HG02938 (cell line): ENCODE measurements around the gene HLCS.
"Not testable (repeated sequence)": the region's sequence is repeated elsewhere in the genome, so short reads cannot be mapped to it uniquely, and the experiment has no call there.

Experiments used
- ATAC-seq: cut with Tn5 transposase; IDR thresholded peaks from one replicate; pipeline ENCODE4 v1.9.1; 2021; ENCODE audit warnings: mild to moderate bottlenecking, moderate library complexity; ENCODE audit not compliant: unreplicated experiment

The HLCS gene

DNA sequence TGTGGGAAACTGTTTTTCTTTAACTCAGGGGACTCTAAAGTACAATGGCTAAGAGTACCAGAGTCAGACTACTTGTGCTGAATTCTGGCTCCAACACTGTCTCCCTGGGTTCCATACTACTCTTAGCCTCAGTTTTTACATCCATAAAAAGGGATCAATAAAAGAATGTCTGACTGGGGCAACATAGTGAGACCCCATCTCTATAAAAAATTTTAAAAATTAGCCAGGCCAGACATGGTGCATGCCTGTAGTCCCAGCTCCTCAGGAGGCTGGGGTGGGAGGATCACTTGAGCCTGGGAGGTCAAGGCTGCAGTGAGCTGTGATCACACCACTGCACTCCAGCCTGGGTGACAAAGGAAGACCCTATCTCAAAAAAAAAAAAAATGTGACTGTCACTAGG lies 150.4 kb downstream of the HLCS start:
- not testable (repeated sequence) for ATAC-seq

DNA sequence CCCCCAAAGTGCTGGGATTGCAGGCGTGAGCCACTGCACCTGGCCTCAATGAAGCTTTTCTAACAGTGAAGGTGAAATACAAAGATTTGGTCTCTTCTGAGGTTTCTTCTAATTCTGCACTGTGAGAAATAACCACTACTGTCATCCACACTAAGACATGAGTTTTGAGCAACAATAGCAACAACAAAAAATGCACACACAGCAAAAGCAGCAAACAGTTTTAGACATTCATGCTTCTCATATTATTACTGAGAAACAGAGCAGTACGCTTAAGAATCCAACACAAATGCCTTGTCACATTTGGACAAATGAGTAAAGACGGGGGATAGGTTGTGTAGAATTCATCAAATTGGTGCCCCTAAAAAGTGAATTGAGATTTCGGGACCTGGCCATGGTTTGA lies 151.2 kb downstream of the HLCS start:
- ATAC-seq = no peak

DNA sequence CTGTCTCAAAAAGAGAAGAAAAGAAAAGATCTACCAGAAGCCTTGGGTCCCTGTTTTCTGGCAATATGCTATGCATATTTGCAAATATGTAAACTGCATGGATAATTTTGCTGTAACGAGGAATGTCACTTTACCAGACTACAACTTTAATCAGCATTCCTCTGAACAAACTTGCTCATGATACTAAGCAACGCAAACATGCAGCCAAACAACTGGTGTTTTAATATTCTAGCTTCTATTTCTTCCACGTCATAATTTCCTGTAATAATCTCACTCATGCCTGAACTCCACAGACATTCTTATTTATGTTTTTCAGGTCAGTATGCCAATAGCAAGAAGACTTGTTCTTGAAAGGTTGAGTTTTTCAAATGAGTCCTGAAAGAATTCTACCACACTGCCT lies 153.4 kb downstream of the HLCS start:
- no peak for ATAC-seq

DNA sequence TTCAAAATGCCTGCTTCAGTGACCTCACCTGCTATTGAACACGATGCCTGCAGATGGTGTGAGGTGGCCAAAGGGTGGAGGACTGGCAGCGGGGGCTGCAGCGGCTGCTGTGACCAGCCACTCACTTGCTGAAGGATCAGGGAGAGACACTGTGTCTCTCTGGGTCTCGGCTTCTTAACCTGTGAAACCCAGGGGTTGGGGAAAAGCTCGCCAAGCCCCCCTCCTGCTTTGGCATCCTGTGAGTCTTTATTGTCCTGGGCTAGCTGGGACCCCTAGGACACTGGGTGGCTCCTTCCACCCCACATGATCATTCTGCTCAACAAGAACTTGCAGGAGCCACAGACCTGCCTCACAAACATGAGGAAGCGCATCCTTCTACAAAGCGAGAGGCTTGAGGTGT lies 154.7 kb downstream of the HLCS start:
- no peak for ATAC-seq

DNA sequence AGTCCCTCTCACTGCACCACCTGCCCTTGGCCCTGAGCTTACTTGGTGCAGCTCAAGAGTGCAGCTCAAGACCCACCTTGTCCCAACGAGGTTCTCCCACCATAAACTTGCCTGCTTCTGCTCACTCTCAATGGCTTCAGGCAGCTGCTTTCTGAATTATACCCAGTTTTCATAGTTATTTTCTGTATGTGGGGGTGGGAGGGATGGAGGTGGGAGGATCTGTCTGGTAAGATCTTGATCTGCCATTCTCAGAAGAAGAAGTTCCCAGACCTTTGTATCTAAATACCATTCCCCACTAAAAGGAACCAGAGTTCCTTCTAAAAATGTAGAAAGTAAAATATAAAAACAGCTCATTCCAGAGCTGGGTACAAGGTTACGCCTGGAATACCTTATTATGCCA lies 156.0 kb downstream of the HLCS start:
- no peak for ATAC-seq

DNA sequence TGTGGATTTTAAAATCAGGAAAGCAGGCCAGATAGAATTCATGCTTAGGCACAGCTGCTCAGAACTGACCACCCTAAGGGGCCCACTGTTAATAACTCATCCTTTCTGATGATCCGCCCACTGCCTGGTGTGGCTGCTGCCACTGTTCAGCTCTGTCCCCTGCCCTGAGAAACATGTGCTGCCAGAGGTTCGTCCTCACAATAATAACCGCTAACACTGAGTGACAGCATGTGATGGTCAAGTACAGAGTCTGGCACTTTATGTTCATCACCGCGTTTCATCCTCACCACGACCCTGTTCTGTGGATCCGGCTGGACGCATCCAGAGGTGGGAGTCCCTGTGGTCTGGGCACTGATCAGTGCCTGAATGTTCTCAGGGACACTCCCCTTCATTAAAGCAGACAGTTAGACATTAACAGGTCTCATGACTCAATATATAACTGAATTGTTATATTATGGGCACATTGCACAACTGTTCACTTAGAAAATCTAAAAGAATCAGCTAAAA lies 159.0 kb downstream of the HLCS start:
- no peak for ATAC-seq

DNA sequence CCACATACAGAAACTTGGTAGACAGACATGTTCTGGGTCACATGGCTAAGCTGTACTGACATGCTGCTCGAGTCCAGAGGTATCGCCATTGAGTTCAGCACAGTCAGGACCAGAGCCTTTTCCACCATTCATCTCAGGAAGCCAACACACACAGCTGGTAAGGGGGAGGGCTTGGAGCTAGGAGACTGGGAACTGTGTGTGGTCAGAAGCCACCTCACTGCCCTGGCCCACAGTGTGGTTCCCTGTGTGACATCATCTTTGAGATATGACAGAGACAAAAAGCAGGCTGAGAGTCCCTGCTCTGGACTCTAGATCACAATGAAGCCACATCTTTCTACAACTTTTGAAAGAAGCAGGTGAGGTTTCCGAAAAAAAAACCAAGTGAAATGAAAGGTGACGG lies 160.4 kb downstream of the HLCS start:
- ATAC-seq = no peak

DNA sequence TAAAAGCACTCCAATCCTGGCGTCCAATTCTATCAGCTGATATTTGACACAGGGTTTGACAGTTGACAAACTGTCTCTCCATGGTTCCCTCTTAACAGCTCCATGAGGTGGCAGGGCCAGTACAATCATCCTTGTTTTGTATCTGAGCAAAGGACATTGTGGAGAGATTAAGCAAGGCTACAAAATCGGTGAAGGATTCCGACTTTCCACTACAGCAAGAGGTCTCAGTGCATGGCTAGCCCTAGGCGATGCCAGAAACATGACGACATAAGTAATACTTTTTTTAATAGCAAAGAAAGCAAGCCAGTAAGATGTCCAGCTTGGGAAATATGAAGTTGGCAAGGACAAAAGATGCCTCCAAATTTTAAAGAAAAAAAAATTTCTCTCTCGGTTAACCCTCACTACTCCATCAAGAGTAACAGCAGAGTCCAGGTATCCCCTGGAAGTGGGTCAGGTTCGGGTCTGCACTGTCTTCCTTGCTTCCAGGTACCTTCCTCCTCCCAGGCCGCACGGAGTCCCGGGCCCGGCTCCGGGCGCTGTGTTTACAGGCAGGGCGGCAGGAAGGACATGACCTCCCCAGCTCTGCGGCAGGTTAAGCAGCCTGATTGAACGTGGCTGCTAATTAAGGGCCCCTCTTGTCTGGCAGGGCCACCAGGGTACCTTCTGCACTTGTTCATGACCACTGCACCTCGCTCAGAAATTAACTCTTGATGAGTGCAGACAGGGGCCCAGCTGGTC lies 161.4 kb downstream of the HLCS start:
- no peak for ATAC-seq

DNA sequence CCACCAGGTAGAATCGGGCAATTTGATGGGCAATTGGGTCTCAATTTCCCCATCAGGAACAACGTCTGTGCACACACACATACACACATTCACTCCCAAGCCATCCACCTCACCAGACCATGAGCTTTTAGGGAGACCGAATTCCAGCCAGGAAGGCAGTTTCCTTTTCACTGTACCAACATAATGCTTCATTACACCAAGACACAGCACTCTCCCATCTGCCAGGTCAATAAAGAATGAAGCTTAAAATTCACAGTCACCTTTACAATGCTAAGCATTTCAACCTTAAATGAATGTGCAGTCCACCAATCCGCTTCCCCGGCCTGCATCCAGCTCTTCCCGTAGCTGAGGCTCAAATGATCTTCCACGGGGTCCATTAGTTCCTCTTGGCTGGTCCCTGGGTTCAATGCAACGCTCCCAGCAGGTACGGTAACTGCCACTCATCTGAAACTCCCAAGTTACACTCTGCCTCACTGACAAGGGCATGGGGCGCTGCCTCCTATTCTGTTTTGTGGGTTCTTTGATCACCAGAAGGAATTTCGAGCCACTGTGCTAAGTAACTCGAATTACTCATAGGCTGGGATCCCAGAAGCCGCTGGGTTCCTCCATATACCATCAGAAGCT lies 162.5 kb downstream of the HLCS start:
- no peak for ATAC-seq

DNA sequence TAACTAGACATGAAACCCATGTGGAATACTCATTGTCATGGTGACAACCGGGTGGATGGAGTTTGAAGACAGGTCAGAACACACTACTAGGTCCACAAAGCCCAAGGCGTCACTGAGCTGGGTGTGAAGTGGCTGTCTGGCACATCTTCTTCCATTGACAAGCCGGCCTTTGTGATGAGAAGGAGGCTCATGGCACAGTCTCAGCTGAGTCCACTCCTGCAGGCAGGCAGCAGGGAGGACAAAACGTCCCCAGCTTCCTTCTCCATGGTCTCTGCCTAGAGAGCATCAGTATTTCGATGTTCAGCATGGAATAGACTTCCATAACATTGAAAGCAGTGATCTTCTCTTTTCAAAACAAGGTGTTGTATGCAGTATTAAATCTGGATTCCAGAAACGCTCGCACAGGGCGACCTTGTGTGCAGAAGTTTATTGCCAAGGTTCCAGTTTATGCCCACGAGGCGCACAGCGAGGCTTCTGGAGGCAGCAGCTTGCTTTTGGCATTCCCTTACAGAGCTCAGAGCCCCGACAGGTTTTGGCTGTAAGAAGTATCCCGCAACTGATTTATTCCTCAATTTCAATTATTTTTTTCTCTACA lies 163.3 kb downstream of the HLCS start:
- ATAC-seq = no peak

DNA sequence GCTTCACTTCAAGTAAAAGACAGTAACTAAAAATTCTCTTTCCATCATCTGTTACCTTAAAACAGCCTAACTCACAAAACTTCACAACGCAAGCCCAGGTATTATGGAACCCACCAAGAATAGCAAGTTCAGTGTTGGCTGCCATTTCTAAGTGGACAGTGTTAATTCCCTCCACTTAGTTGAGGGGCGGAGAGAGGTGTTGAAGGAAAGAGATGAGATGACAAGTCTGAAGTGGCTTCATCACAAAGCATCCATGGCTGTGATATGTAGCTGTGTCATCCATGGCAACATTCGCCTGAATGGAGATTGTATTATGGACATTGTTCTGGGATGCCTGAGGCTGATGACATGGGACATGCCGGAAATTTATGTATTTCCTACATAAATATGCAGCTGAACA lies 165.7 kb downstream of the HLCS start:
- ATAC-seq = no peak

DNA sequence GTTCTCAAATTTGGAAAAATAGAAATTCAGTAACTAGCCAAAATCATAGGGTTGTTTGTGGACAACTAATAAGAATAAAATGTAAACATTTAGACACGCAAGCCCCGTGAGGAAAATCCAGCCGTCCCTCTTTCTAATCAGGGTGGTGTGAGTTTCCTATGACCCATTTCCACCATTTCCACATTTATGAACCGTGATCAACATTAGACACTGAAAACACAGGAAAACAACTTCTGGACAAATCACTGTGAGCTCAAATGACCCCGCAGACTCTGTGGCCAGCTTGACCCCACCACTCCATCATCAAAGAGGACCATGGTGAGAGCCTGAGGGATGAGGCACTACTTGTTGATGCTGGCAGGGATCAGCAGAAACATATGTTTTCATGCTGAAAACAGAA lies 166.6 kb downstream of the HLCS start:
- no peak for ATAC-seq

DNA sequence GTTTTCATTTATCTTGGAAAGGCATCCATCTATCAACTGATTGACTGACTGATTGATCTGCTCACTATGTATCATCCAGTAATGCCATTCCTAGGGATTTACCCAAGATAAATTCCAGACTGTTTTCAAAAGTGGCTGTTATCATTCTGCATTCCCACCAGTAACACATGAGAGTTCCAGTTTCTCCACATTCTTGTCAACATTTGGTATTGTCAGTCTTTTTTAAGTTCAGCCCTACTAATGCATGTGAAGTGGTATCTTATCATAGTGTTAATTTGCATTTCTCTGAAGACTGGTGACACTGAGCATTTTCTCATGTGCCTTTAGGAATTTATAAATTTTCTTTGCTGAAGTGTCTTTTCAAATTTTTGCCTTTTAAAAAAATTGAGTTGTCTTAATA lies 168.0 kb downstream of the HLCS start:
- no peak for ATAC-seq

DNA sequence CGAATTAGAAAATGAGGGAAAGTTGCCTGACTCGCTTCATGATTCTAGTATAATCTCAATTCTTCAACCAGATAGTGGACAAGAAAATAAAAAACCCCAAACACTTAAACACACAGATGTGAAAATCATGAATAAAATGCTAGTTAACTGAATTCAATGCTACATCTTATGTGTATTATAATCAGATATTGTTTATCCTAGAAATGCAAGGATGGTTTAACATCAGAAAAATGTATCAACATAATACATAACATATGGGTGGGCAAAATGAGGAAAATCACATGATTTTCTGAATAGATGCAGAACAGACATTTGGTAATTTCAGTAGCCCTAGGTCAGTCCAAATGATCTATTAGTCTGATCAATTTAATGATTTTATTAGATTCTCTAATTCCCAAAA lies 170.4 kb downstream of the HLCS start:
- ATAC-seq = no peak

DNA sequence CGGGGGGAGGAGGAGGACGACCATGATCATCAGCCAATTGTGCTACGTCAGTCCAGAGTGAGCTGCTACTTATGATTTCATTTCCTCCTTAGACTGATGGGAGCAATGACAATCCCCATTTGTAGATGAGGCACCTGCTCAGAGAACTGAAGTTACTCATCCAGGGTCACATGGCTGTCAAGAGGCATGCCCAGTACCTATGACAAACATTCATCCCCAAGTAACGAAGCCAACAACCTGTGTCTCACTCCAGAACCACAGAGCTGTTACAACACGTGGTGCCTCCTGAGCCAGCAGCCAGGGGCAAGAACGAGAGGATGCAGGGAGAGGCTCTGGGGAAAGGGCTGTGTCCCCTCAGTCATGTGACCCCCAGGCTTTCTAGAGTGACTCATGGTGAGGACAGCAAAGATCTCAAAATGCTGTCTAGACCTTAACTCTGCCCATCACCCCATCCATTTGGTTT lies 173.9 kb downstream of the HLCS start:
- no peak for ATAC-seq

DNA sequence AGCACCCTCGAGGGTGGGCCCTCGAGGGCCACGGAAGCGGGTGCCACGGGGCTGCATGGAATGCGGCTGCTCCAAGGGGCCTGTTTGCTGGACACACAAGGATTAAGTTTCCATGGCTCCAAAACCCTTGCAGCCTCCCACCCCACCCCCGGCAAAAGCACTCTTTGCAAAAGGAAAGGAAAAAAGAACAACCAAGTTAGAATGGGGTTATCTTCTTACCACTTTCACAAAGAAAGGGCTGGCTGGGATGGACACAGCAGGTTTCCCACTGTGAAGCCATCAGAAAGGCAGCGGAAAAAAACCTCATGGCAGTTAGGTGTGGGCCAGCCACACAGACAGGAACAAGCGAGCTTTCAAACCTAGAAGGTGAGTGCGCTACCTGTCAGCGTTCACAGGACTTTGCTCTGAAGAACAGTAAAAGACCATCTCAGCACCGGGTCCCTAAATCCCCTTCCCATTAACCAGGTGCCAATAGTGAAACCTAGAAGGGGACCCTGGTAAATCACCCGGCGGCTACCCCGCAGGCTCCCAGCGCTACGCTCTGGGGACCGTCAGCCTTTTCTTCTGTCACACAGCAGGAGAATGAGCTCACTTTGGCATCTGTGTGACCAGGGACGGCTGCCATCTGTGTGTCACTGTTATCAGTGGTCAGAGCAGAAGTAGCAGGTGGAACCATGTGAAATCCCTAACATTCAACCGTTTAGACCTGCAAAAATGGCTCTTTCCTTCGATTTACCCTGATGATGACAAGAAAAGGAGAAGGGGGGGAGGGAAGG lies 174.6 kb downstream of the HLCS start:
- ATAC-seq = no peak

DNA sequence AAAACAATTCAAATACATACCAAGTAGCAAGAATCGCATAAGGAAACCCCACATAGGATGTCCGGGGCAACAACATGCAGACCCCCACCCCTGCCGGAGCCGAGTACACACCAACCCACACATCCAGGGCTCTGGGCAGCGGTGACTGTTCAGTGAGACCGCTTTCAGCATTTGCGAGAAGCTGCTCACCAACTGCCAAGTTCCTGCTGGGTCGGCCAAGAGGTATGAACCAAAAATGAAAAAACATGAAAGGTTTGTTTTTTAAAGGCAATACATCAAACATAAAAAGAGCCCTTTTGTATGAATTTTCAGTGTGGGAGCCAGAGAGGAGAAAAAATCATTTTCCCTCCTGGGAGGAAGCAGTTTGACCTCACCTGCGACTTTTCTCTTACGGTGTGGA lies 175.3 kb downstream of the HLCS start:
- no peak for ATAC-seq

DNA sequence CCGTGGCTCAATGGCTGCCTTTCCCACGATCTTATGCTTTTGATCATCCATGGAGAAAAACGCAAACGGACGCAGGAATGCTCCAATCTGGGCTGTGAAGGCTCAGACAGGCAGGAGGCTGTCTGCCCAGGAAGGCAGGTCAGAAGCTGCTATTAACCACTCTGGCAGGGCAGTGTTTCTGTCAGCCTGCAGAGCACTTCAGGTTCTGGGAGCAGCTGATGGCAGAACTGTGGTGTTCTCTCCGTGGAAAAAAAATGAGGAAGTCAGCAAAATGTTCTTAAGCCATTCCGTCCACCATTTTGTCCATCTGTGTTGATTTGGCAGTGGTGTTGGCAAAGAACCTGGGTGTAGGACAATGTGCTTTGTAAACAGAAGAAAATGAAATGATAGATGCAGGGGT lies 175.9 kb downstream of the HLCS start:
- ATAC-seq = no peak

DNA sequence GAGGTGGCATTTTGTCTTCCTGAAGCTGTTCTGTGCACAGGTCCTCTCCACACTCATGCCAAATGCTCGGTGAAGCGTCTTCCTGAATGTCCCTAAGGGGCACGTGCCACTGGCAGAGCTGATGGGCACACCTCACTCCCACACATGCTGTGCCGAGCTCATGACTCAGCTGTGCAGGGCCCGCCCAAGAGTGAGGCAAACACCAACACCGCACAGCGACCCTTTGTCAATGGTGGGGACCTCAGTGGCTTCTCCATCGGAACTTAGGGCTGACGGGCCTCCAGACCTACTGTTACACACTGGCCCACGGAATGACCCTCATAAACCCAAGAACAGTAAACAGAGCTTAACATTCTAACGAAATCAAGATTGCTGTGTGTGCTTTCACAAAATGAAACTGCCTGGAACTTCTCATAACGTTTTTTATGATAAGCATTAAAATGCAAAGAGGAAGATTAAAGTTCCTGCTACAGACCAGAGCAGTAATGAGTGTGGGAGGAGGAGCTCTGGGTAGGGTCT lies 178.3 kb downstream of the HLCS start:
- no peak for ATAC-seq

DNA sequence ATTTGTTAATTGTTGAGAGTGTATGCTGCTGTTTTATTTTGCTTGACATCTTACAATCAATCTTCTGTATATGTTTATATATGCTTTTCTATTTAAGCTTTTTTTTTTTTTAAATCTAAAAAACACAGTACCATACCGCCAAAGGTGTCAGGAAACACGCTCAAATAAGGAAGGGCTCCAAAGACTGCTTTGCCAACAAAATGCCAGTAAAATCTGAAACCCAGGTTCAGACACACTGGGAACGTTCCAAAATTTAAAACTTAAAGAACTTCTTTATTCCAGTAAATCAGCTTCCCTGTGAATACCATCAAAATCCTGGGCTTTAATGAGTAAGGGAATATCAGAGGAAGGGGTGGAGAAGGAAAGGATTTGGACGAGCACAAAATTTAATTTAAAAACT lies 180.3 kb downstream of the HLCS start:
- no peak for ATAC-seq

DNA sequence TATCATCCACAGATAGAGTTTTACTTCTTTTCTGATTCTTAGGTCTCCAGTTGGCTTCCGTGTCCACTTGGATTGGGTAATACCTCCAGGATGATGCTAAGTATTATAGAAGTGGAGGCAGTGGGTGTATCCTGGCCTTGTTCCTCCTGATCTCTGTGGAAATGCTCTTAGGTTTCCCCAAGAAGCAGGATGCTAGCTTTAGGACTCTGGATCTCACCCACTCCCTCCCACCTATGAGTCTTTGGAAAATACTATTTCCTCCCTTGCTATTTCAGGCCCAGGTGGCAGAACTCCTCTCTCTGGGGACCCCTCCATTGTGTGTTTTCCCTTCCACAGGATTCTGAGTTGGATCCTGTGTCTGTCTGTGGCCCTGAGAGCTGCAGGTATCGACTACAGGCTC lies 180.9 kb downstream of the HLCS start:
- no peak for ATAC-seq
